ENCODE measurements around the gene BCO1.

BCO1 gene

GRCh38 chr16:81319221-81319912 lies 80.9 kb downstream of the BCO1 start:
- DNase-seq: peak; percentile 9

GRCh38 chr16:81321039-81321438 lies 82.5 kb downstream of the BCO1 start:
- DNase-seq: no peak

DNA sequence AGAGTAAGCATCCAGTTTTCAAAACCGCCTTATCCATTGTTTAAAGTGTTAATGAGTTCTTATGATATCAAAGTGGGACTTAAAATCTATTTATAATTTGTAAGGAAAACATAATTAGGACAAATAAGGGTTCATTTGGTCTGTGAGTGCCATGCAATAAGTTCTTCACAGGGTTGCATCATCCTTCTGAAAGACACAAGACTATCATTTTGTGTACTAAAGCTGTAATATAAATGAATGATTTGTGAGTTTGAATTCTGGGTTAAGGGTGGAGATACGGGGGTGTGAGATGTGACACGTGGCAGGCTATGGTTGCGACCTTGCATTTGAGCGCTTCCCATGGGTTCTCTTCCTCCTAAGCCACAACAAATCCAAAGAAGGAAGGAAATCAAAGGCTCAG lies 83.0 kb downstream of the BCO1 start:
- DNase-seq: no peak

DNA sequence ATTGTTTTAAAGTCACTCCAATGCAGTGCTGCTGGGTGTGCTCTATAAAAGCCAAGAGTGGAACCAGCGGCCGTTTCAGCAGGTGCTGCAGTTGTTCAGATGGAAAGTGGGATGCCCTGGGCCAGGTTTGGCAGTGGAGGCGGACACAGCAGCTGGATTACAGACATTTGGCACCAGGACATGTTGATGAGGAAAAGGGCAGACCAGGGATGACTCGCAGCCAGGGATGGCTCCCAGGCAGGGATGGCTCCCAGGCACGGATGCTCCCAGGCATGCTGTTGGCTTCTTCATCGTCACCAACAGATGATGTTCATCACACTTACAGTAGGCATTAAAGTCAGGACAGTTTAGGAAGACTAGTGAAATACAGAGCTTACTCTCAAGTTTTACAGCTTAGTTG lies 86.3 kb downstream of the BCO1 start:
- no peak for DNase-seq

GRCh38 chr16:81327011-81327410 lies 88.5 kb downstream of the BCO1 start:
- no peak for DNase-seq

DNA sequence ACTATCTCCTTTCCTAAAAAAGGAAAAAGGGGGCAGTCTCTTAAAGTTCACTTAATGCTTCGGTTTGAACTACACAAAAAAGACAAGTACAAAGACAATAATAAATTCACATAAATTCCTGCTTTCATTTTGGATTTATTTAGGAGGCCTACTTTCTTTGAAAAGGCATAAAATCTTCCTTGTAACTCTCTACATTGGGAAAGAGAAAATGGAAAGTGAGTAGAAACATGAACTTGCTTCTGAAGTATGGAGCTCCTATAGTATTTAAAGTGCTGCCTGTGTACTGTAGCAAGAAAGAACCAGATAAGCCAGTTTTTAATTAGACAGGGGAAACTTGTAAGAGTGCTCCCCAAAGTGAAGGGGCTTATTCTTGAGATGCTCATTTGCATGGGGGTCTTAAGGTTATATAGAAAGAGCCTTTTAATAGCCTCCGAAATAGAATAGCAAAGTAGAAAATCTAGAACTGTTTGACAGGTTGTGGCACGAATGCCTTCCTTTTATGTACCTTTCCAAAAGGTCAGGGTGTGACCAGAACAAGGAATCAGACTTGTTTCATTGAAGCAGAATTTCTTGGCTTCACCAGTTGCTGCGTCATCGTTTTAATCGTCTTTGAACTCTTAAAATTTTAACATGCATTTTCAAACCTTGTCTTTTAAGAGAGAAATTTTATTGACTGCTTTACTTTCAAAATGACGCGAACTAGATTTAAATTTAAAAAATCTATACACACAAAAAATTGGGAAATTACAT lies 89.1 kb downstream of the BCO1 start:
- no peak for DNase-seq

DNA sequence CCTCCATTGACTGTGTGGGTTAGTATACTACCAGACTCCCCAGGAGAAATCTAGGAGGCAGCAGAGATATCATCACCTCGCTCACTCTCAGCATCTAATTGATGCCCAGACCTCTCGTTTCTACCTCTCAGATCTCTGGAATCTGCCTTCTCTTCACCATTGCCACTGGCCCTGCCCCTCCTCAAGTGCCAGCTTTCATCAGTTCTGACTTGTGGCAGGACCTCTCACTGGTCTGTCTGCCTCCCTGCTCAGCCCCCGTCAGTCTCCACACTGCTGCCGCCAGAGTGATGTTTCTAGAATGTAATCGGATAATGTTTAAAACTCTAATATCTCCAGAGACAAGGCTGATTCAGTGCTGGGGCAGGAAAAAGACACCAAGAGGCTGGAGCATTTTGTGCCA lies 91.5 kb downstream of the BCO1 start:
- DNase-seq: no peak

DNA sequence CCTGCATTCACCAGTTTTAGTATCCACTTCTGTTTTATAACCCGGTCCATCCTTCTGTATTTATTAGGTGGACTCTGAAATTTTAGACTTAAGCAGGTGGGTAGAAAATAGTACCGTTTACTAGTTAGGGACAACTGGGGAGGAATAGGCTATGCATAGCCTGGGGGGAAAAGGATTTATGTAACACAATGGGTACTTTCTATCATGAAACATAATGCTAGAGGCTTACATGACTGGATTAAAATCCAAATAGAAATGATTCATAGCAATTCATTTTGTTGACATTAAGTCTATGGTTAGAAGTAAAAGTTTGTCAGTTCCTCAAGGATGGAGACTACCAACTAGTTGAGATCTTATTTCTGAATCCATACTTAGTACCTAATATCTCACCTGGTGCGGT lies 94.9 kb downstream of the BCO1 start:
- DNase-seq: no peak

GRCh38 chr16:81335669-81336068 lies 97.2 kb downstream of the BCO1 start:
- DNase-seq: no peak

DNA sequence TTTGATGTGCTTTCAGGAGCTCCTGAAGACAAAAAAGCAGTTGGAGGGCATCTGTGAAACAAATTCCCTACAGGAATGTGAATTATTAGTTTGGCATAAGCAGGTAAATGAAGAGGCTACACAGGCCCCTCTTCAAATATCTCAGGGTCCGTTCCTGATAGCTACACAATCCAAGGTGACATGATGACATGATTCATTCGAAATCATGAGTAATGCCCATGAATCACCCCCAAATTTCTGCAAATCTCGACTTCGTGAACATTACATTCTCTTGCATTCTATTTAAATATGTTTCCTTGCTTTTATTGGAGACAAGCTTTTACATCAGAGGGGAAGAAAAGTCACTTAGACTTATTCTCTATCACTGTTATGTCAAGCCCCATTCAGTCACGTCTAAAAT lies 98.6 kb downstream of the BCO1 start:
- no peak for DNase-seq
